MCF 10A (cell line): ENCODE data around the gene YARS1. TPM values are rescaled to one million over a fixed set of nuclear protein-coding genes. Genes with fewer than 3 reads are reported as not detected.

Source experiments
- BruUV-seq: library from RNA; stranded (reverse); fragments of 400-500 nt; replicated peaks from 2 replicates; lab custom pipeline; 2021; lab: Mats Ljungman, UMichigan
- CTCF ChIA-PET: fragments of 300-600 bp; sonication (Branson Sonifier 250); formaldehyde crosslinking; extraction: SDS; loops from one replicate; lab custom pipeline; 2021; ENCODE audit warnings: antibody characterized with exemption, inconsistent platforms; lab: Yijun Ruan, JAX
- POLR2A ChIA-PET: fragments of 300-600, 350-650 bp; sonication (Branson Sonifier 250); formaldehyde crosslinking; extraction: SDS; loops from one replicate; lab custom pipeline; 2020; ENCODE audit warnings: antibody characterized with exemption, inconsistent platforms; lab: Yijun Ruan, JAX
- DNase-seq: peaks from one replicate; pipeline ENCODE4 v3.0.0-alpha.2; 2018; ENCODE audit not compliant: unreplicated experiment
- H3K27ac Mint-ChIP-seq: one replicate; pipeline ENCODE4 v1.8.0; 2022; ENCODE audit warnings: mild to moderate bottlenecking, low read depth, mixed read lengths; ENCODE audit not compliant: unreplicated experiment
- H3K27me3 Mint-ChIP-seq: one replicate; pipeline ENCODE4 v1.8.0; 2022; ENCODE audit warnings: mixed read lengths; ENCODE audit not compliant: insufficient read depth, unreplicated experiment
- H3K36me3 Mint-ChIP-seq: one replicate; pipeline ENCODE4 v1.8.0; 2022; ENCODE audit warnings: mild to moderate bottlenecking, moderate library complexity, mixed read lengths; ENCODE audit not compliant: insufficient read depth, unreplicated experiment
- H3K4me1 Mint-ChIP-seq: one replicate; pipeline ENCODE4 v1.8.0; 2022; ENCODE audit warnings: mixed read lengths; ENCODE audit not compliant: insufficient read depth, unreplicated experiment
- H3K4me3 Mint-ChIP-seq: one replicate; pipeline ENCODE4 v1.8.0; 2022; ENCODE audit warnings: mild to moderate bottlenecking, moderate library complexity, mixed read lengths; ENCODE audit not compliant: unreplicated experiment
- H3K9me3 Mint-ChIP-seq: one replicate; pipeline ENCODE4 v1.8.0; 2022; ENCODE audit warnings: mixed read lengths; ENCODE audit not compliant: unreplicated experiment
- CTCF ChIP-seq: fragments of 200-600 bp; IDR thresholded peaks from one replicate; pipeline ENCODE4 v1.8.0; 2022; ENCODE audit warnings: antibody characterized with exemption, mild to moderate bottlenecking; ENCODE audit not compliant: unreplicated experiment
- intact Hi-C: fragments of 100-400 bp; cut with micrococcal nuclease; formaldehyde crosslinking; loops from 2 replicates; pipeline ENCODE4 v1.14.1; 2022
- total RNA-seq: library from RNA; stranded (reverse); gene quantifications from 2 replicates; pipeline ENCODE4 v1.2.3, GENCODE V29; 2022

The YARS1 gene
- total RNA-seq, 1 experiment from 2014 or later = 372 TPM

- Mint-ChIP-seq H3K27me3 (no peaks in the 10 kb centered on the region), H3K36me3 (peaks cover 38% of the 10 kb centered on the region), H3K27ac (no peak overlapping the region), H3K4me1 (no peaks in the 10 kb centered on the region), H3K4me3 (no peak overlapping the region), H3K9me3 (no peaks in the 10 kb centered on the region)
- DNase-seq = no peak
- ChIA-PET CTCF (interaction anchor here (0.6 to 3.6 kb wide), 3 partner anchors 24 to 370 kb away, joined by 3 to 15 read pairs (median 5); no protein-coding TSS in a partner anchor), POLR2A (interaction anchor here (0.5 kb wide), 1 partner anchor 57 kb away, joined by 3 read pairs; no protein-coding TSS in a partner anchor)
- intact Hi-C loops = no loop called here
- BruUV-seq = no TSS peak
- no peak for TF ChIP-seq CTCF
These were observed 31.4 kb upstream of the YARS1 start for GRCh38 chr1:32848354-32849063.

GRCh38 chr1:32831878-32832277 lies 14.7 kb upstream of the YARS1 start:
- peaks cover 6% of the 10 kb centered on the region for H3K4me1 Mint-ChIP-seq
- ChIA-PET POLR2A (interaction anchor here (0.8 kb wide), 1 partner anchor 15 kb away, joined by 4 read pairs; the partner anchor contains the start of gene YARS1), CTCF (interaction anchor here (0.6 to 1.5 kb wide), 3 partner anchors 27 to 263 kb away, joined by 3 to 4 read pairs (median 3); no protein-coding TSS in a partner anchor)
- no peak for DNase-seq
- H3K9me3 Mint-ChIP-seq = no peaks in the 10 kb centered on the region
- no peak overlapping the region for H3K27ac Mint-ChIP-seq
- intact Hi-C loops = no loop called here
- H3K4me3 Mint-ChIP-seq = no peak overlapping the region
- no peak for TF ChIP-seq CTCF
- H3K27me3 Mint-ChIP-seq = no peaks in the 10 kb centered on the region
- no TSS peak for BruUV-seq
- H3K36me3 Mint-ChIP-seq = peaks cover 88% of the 10 kb centered on the region

GRCh38 chr1:32830092-32830852 lies 13.1 kb upstream of the YARS1 start:
- DNase-seq = no peak
- H3K36me3 Mint-ChIP-seq = peaks cover 88% of the 10 kb centered on the region
- ChIA-PET POLR2A (interaction anchor here (0.7 to 1.7 kb wide), 3 partner anchors 10 to 1385 kb away, joined by 3 to 7 read pairs (median 4); no protein-coding TSS in a partner anchor), CTCF (interaction anchor here (0.6 to 0.9 kb wide), 3 partner anchors 27 to 263 kb away, joined by 3 to 4 read pairs (median 4); no protein-coding TSS in a partner anchor)
- peaks cover 6% of the 10 kb centered on the region for H3K4me1 Mint-ChIP-seq
- H3K27me3 Mint-ChIP-seq = no peaks in the 10 kb centered on the region
- BruUV-seq = no TSS peak
- no peak for TF ChIP-seq CTCF
- H3K27ac Mint-ChIP-seq = no peak overlapping the region
- H3K9me3 Mint-ChIP-seq = no peaks in the 10 kb centered on the region
- no peak overlapping the region for H3K4me3 Mint-ChIP-seq
- intact Hi-C loops = no loop called here

- BruUV-seq = no TSS peak
- Mint-ChIP-seq H3K27me3 (no peaks in the 10 kb centered on the region), H3K27ac (no peak overlapping the region), H3K9me3 (no peaks in the 10 kb centered on the region), H3K36me3 (peaks cover 77% of the 10 kb centered on the region), H3K4me1 (peaks cover 6% of the 10 kb centered on the region), H3K4me3 (no peak overlapping the region)
- intact Hi-C loops = no loop called here
- POLR2A ChIA-PET = no interaction called here
- peak; percentile 25 for TF ChIP-seq CTCF
- DNase-seq = no peak
- CTCF ChIA-PET = interaction anchor here (0.7 to 1.5 kb wide), 4 partner anchors 39 to 437 kb away, joined by 3 to 4 read pairs (median 4); no protein-coding TSS in a partner anchor
These were observed 11.2 kb upstream of the YARS1 start for GRCh38 chr1:32828341-32828740.
